Right kidney (tissue), 1 donor: ENCODE measurements around the gene SHROOM3.
"Not testable (repeated sequence)": the region's sequence is repeated elsewhere in the genome, so short reads cannot be mapped to it uniquely, and the experiment has no call there.

Source experiments
- DNase-seq: peaks from one replicate; pipeline ENCODE4 v3.0.0-alpha.2; 2016

The SHROOM3 gene

DNA sequence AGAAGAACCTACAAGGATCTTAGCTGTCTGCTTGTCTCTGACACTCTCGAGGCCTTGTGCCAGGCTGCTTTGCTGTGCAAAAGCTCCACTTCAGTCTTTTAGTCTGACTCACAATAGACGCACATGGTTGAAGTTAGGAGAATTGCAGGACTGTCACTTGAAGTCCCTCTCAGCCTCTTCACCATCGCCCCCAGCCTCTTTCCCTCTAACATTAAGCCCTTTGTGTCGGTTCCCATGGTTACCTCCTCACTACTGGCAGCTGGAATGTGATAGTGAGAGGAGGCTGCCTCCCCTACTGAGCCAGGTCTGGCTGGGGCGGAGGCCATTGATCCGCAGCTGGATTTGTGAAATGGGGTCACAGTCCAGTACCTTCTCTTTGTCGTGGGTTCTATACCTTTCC lies 261.1 kb downstream of the SHROOM3 start:
- DNase-seq = no peak

- no peak for DNase-seq
Measured at GRCh38 chr4:76697129-76697803, 262.2 kb downstream of the SHROOM3 start.

GRCh38 chr4:76698141-76698540 lies 263.1 kb downstream of the SHROOM3 start:
- DNase-seq = no peak

- DNase-seq = no peak
Measured at GRCh38 chr4:76699751-76700310, 264.8 kb downstream of the SHROOM3 start.

DNA sequence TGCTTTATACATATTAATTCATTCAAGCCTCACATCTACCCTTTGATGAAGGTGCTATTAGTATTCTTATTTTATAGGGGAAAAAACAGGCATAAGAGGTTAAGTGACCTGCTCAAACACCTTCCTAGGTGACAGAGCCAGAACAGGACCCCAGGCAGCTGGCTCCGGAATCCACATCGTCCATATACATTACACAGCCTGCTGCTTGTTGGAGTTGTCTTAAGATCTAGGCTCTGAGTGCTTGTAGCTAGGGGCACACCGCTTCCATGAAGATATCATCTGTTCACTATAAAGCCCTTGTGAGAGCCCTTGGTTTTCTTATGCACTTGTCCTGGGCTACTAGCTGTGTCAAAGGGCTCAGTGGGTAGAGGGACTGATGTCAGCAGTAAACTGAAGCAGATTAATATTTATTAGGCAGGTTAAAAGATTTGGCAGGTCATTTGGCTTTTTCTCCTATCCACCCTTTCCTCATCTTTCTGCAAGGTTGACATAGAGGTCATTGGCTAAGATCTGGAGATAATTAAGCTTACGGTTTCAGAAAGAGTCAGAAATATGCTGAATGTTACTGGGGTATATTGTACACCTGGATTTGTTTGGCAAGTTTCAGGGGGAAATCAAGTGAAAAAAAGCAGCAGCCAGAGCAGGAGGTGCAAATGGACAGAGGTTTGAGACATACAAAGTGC lies 267.6 kb downstream of the SHROOM3 start:
- DNase-seq = no peak

DNA sequence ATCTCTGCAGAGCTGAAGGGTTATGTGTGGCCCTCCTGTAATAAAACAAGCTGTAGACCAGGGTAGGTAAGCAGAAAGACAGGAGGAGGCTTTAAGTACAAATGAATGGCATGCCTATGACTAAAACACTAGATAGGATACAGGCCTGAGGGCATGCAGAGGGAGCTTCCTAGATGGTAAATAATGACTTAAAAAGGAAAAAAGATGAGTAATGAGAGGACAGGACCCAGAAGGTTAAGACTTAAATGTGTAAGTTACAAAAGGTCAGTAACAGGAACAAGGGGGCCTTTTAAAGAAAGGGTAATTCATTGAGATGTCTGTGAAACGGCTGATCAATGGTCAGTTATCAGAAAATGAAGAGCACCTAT lies 268.1 kb downstream of the SHROOM3 start:
- no peak for DNase-seq

- DNase-seq = no peak
Measured at GRCh38 chr4:76703676-76704075, 268.6 kb downstream of the SHROOM3 start.

GRCh38 chr4:76704133-76704881 lies 269.3 kb downstream of the SHROOM3 start:
- DNase-seq = no peak

GRCh38 chr4:76705472-76705871 lies 270.4 kb downstream of the SHROOM3 start:
- DNase-seq = no peak

GRCh38 chr4:76706581-76706980 lies 271.6 kb downstream of the SHROOM3 start:
- no peak for DNase-seq

- DNase-seq = no peak
Measured at GRCh38 chr4:76708971-76709771, 274.1 kb downstream of the SHROOM3 start.

DNA sequence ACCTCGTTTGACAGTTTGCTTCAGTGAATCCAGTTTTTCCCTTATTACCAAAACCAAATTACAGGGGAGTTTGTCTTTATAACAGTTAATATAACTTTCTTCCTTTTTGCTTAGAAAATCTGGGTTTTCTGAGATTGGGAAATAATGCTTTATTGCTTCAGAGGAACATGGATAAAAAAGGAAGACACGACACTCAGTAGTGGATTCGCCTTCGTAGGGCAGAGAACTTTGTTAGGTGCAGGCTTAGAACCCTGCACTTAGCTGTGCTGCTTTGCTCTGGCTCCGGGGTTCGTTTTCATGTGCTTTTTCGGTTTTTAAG lies 274.7 kb downstream of the SHROOM3 start:
- no peak for DNase-seq

DNA sequence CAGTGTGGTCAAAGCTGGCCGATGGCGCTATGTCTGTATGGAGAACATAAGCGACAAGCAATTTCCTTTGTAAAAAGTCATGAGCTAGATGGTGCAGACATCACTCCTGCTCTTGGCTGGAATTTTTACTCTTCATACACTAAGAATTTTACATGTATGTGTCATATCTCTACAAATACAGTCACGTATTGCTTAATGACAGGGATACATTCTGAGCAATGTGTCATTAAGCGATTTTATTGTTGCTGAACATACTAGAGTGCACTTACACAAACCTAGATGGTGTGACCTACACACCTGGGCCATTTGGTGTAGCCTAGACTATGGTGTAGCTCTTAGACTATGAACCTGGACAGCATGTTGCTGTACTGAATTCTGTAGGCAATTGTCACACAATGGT lies 277.5 kb downstream of the SHROOM3 start:
- DNase-seq = no peak

DNA sequence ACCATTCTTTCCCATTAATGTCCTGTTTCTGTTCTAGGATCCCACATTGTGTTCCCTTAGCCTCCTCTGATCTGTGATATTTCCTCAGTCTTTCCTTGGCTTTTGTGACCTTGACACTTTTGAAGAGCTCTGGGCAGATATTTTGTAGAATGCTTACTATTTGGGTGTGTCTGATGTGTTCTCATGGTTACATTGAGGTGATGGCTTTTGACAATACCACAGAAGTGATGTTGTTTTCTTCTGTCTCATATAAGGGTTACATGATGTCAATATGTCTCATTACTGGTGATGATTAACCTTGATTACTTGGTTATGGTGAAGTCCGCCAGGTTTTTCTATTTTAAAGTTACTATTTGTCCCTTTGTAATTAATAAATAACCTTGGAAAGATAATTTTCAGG lies 279.2 kb downstream of the SHROOM3 start:
- no peak for DNase-seq

GRCh38 chr4:76716020-76716419 lies 281.0 kb downstream of the SHROOM3 start:
- DNase-seq = no peak

DNA sequence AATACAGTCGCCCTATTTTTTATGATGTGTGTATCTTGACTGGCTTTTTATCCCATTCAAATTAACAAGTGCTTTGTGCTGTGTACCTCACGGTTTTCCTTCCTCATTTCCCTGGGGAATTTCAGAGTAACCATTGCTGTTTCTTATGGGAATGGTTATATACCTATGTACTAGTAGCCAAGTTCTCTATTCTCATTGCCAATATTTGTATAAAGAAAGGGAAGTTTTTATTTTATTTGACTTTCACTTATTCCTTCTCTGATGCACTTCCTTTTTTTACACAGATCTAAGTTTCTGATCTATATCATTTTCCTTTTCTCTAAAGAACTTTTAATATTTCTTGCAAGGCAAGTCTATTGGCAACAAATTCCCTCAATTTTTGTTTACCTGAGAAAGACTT lies 281.6 kb downstream of the SHROOM3 start:
- DNase-seq = no peak

- DNase-seq = no peak
Measured at GRCh38 chr4:76717431-76717830, 282.4 kb downstream of the SHROOM3 start.

- DNase-seq = no peak
Measured at GRCh38 chr4:76718021-76718420, 283.0 kb downstream of the SHROOM3 start.

GRCh38 chr4:76718831-76719230 lies 283.8 kb downstream of the SHROOM3 start:
- DNase-seq = no peak

DNA sequence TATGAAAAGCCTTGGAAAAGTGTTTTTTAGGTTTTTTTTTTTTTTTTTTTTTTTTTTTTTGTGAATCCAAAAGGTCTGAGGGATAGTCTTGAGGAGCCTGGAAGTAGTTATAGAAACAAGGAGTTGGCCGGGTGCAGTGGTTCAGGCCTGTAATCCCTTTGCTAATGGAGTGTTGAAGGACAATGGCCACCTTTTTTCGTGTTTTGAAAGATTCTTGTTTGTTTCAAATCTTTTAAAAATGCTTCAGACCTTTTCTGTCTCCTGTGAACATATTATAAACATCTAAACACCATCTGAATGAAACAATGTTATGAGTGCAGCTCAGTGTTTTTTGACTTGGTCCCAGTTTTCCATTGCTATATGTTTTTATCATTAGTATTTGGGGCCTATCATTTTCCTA lies 285.1 kb downstream of the SHROOM3 start:
- no peak for DNase-seq

DNA sequence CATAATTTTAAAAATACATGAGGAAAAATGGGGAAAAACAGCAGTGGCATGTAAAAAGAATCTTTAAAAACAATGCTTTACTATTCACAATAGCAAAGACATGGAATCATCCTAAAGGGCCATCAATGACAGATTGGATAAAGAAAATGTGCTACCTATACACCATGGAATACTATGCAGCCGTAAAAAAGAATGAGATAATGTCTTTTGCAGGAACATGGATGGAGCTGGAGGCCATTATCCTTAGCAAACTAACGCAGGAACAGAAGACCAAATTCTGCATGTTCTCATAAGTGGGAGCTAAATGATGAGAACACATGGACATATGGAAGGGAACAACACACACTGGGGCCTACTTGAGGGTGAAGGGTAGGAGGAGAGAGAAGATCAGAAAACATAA lies 287.1 kb downstream of the SHROOM3 start:
- DNase-seq = not testable (repeated sequence)

DNA sequence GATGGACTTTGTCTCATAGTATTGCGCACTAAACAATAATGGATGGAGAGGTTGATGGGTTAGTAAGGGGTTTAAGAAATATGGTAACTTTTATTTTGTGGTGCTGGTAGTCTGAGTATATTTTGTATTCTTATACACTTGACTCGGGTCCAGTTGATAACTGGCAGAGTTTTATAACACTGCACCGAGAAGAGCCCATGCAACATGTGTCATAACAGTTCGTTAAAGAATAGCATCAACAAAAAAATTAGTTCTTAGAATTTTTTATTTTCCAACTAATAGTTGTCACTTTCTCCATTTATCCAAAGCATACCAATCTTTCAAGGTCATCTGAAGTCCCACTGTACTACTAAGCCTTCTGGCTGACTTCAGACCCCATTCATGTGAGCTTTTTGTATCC lies 287.8 kb downstream of the SHROOM3 start:
- DNase-seq = no peak

DNA sequence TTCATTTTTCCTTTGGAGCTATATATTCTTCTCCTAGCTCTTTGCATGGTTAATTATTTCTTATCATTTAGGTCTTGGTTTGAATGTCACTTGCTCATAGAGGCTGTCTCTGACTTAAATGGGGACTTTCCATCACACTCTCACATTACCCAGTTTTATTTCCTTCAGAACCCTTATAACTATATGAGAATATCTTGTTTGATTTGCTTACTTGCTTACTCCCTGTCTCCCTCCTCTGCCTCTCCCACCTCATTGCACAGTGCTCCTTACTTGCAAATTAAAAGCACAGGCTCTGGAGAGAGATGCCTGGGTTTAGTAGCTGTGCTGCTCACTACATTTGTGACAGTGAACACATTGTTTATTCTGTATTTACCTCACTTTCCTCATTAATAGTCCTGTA lies 288.3 kb downstream of the SHROOM3 start:
- DNase-seq = no peak
